ENCODE results near the gene VBP1. TPM values are rescaled to one million over a fixed set of nuclear protein-coding genes. Genes with fewer than 3 reads are reported as not detected.

Gene VBP1, protein sequence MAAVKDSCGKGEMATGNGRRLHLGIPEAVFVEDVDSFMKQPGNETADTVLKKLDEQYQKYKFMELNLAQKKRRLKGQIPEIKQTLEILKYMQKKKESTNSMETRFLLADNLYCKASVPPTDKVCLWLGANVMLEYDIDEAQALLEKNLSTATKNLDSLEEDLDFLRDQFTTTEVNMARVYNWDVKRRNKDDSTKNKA
- total RNA-seq (2021; ENCODE audit: unreplicated experiment) (126 TPM), Bru-seq, nascent RNA (percentile 86 among the genes with signal in this experiment), BruChase-seq, experiment 1, labeled RNA remaining after a 2-hour chase (percentile 80 among the genes with signal in this experiment), BruChase-seq, experiment 2, labeled RNA remaining after a 6-hour chase (percentile 91 among the genes with signal in this experiment)
- polyA plus RNA-seq (2012; ENCODE audit: insufficient read length): 49.0 TPM
- long read RNA-seq, transcript VBP1-201 (6 exons, 1,686 nt): major isoform, 169 of 188 reads
- long read RNA-seq, partial matches to known transcripts: 4 of 188 reads
- long read RNA-seq, other reads (novel, unspliced or antisense): 15 of 188 reads

DNA sequence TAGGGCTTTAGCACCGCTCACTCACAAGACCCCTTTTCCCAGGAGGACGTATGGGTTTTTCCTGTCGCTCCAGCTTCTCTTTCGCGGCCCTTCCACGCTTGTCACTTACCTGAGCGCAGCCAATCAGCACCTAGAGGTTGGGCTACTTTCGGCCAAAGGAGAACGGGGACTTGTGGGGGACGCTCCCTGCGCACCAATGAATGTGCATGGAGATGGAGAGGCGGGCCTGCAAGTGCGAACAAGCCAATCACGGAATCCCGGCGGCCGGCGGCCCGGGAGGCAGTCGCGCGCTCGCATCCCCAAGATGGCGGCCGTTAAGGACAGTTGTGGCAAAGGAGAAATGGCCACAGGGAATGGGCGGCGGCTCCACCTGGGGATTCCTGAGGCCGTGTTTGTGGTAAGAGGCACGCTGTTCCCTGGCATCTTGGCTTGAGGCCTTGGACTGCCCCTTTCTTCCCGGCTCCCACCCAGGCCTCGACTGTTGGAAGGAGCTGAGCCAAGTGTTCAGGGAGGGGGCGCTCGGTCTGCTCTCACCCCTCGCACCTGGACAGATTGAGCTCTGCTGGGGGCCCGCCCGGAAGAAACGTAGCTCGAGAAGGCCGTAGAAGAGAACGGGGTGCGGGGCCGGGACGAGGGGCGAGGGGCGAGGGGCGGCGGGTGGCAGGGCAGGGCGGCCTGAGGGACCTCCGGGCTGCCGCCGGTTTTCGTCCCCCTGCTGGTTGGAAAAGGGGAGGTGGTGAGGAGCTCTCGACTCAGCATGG, at the start of gene VBP1:
TSS of gene VBP1 (plus strand) at position 282 of the 761 bp plus-strand sequence. CDS start at position 305, 23 bp downstream.
- Histone ChIP-seq H3K36me3 (ENCODE audit: control insufficient read depth, insufficient read depth, low read length) (peaks cover 7% of the 10 kb centered on the region; the same call in 1 of the 2 replicates), H3K27ac (ENCODE audit: low read length) (peak within 1 kb of the TSS; percentile 83), H3K4me3 (ENCODE audit: low read depth in 2 of 2, low read length in 2 of 2) (peak within 1 kb of the TSS; percentile 94 to 100), H3K4me1 (ENCODE audit: control insufficient read depth, insufficient read depth, low read length) (peaks cover 21% of the 10 kb centered on the region), H3K9me3 (ENCODE audit: control insufficient read depth, insufficient read depth, low read depth, low read length) (no peaks in the 10 kb centered on the region), H3K27me3 (ENCODE audit: control insufficient read depth, insufficient read depth, low read length) (no peaks in the 10 kb centered on the region)
- peak; percentile 32; the same call in 1 of the 2 replicates for TF ChIP-seq SIN3A (IDR thresholded peaks at IDR 0.05; ENCODE audit: borderline replicate concordance, insufficient read depth, low read depth, low read length)
- TF ChIP-seq, protein P1, sequence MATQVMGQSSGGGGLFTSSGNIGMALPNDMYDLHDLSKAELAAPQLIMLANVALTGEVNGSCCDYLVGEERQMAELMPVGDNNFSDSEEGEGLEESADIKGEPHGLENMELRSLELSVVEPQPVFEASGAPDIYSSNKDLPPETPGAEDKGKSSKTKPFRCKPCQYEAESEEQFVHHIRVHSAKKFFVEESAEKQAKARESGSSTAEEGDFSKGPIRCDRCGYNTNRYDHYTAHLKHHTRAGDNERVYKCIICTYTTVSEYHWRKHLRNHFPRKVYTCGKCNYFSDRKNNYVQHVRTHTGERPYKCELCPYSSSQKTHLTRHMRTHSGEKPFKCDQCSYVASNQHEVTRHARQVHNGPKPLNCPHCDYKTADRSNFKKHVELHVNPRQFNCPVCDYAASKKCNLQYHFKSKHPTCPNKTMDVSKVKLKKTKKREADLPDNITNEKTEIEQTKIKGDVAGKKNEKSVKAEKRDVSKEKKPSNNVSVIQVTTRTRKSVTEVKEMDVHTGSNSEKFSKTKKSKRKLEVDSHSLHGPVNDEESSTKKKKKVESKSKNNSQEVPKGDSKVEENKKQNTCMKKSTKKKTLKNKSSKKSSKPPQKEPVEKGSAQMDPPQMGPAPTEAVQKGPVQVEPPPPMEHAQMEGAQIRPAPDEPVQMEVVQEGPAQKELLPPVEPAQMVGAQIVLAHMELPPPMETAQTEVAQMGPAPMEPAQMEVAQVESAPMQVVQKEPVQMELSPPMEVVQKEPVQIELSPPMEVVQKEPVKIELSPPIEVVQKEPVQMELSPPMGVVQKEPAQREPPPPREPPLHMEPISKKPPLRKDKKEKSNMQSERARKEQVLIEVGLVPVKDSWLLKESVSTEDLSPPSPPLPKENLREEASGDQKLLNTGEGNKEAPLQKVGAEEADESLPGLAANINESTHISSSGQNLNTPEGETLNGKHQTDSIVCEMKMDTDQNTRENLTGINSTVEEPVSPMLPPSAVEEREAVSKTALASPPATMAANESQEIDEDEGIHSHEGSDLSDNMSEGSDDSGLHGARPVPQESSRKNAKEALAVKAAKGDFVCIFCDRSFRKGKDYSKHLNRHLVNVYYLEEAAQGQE (IDR thresholded peaks at IDR 0.05; ENCODE audit: insufficient read depth in 1 of 2, low read depth in 2 of 2, low read length in 1 of 2): no peak
- TF ChIP-seq, protein P2, sequence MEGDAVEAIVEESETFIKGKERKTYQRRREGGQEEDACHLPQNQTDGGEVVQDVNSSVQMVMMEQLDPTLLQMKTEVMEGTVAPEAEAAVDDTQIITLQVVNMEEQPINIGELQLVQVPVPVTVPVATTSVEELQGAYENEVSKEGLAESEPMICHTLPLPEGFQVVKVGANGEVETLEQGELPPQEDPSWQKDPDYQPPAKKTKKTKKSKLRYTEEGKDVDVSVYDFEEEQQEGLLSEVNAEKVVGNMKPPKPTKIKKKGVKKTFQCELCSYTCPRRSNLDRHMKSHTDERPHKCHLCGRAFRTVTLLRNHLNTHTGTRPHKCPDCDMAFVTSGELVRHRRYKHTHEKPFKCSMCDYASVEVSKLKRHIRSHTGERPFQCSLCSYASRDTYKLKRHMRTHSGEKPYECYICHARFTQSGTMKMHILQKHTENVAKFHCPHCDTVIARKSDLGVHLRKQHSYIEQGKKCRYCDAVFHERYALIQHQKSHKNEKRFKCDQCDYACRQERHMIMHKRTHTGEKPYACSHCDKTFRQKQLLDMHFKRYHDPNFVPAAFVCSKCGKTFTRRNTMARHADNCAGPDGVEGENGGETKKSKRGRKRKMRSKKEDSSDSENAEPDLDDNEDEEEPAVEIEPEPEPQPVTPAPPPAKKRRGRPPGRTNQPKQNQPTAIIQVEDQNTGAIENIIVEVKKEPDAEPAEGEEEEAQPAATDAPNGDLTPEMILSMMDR (IDR thresholded peaks at IDR 0.05): peak; percentile 74
- no peak for TF ChIP-seq TCF7L2 (IDR thresholded peaks at IDR 0.05; ENCODE audit: low read depth, low read length)
- peak; percentile 81 for TF ChIP-seq POLR2AphosphoS5 (IDR thresholded peaks at IDR 0.05; ENCODE audit: low read depth, low read length)
- in situ Hi-C loops (cut with HindIII; ENCODE audit: low pct_unique_long_range_greater_than_20kb, low sequenced_read_pairs): no loop called here
- CTCF ChIA-PET: interaction anchor here (0.7 to 1.4 kb wide), 4 partner anchors 17 to 299 kb away, joined by 3 to 9 read pairs (median 4); no protein-coding TSS in a partner anchor
- peak; percentile 99 for ATAC-seq
- intact Hi-C loops (cut with micrococcal nuclease; ENCODE audit: unreplicated experiment): loop anchor here (10.0 kb wide), 2 partner anchors 122 to 232 kb away; no protein-coding TSS in a partner anchor
- peak; percentile 88 for DNase-seq (ENCODE audit: low read depth, low spot score)
- no TSS peak for BruUV-seq (replicated peaks)
- POLR2A ChIA-PET: interaction anchor here (0.7 kb wide), 1 partner anchor 152 kb away, joined by 4 read pairs; no protein-coding TSS in a partner anchor

DNA sequence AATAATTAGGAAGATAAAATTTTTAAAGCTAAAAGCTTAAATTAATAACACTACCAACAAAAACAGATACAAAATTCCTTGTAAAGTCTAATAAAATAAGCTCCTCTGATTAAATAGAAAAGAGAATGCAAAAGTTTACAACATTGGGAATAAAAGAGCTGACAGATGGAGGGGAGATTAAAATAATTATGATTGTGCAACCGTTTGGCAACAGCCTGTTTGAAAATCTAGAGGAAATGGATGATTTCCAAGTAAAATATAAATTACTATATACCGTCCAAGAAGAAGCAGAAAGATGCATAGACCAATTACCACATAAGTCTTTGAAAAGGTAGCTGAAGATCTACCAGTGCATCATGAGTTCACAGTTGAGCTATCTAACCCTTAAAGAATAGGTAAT, 46.4 kb upstream of the VBP1 start:
- POLR2A ChIA-PET: no interaction called here
- Histone ChIP-seq H3K36me3 (ENCODE audit: control insufficient read depth, insufficient read depth, low read length) (no peaks in the 10 kb centered on the region), H3K27me3 (ENCODE audit: control insufficient read depth, insufficient read depth, low read length) (no peaks in the 10 kb centered on the region; the same call in 1 of the 2 replicates), H3K9me3 (ENCODE audit: control insufficient read depth, insufficient read depth, low read depth, low read length) (no peaks in the 10 kb centered on the region), H3K4me1 (ENCODE audit: control insufficient read depth, insufficient read depth, low read length) (no peaks in the 10 kb centered on the region), H3K27ac (ENCODE audit: low read length) (no peak overlapping the region), H3K4me3 (ENCODE audit: low read depth in 2 of 2, low read length in 2 of 2) (no peak overlapping the region)
- BruUV-seq (replicated peaks): no TSS peak
- DNase-seq (ENCODE audit: low read depth, low spot score) (no peak), ATAC-seq (no peak)
- intact Hi-C loops (cut with micrococcal nuclease; ENCODE audit: unreplicated experiment): no loop called here
- TF ChIP-seq, protein P2 (IDR thresholded peaks at IDR 0.05): no peak
- TF ChIP-seq SIN3A (IDR thresholded peaks at IDR 0.05; ENCODE audit: borderline replicate concordance, insufficient read depth, low read depth, low read length) (no peak), POLR2AphosphoS5 (IDR thresholded peaks at IDR 0.05; ENCODE audit: low read depth, low read length) (no peak), TCF7L2 (IDR thresholded peaks at IDR 0.05; ENCODE audit: low read depth, low read length) (no peak)
- TF ChIP-seq, protein P1 (IDR thresholded peaks at IDR 0.05; ENCODE audit: insufficient read depth in 1 of 2, low read depth in 2 of 2, low read length in 1 of 2): no peak
- in situ Hi-C loops (cut with HindIII; ENCODE audit: low pct_unique_long_range_greater_than_20kb, low sequenced_read_pairs): no loop called here
- CTCF ChIA-PET: no interaction called here

Data from Panc1 (cell line).